PC-9 (cell line): ENCODE results near the gene GFM1. TPM values are rescaled to one million over a fixed set of nuclear protein-coding genes. Genes with fewer than 3 reads are reported as not detected.

ENCODE experiments used
- BruUV-seq: library from RNA; stranded (reverse); fragments of 400-500 nt; replicated peaks from 2 replicates; lab custom pipeline; 2021; lab: Mats Ljungman, UMichigan
- CTCF ChIA-PET: fragments of 300-600 bp; sonication (Branson Sonifier 250); formaldehyde crosslinking; loops from one replicate; lab custom pipeline; 2022; ENCODE audit warnings: antibody characterized with exemption; lab: Charles Lee
- POLR2A ChIA-PET: fragments of 300-600 bp; sonication (Branson Sonifier 250); formaldehyde crosslinking; loops from one replicate; lab custom pipeline; 2022; ENCODE audit warnings: antibody characterized with exemption; ENCODE audit not compliant: unreplicated experiment; lab: Charles Lee
- DNase-seq, 2 experiments: peaks; one replicate each; pipeline versions ENCODE4 v3.0.0 to v3.0.0-alpha.2; 2015 to 2022; ENCODE audit warnings: mixed read lengths in 1 of 2
- H2AFZ ChIP-seq: fragments of 200-600 bp; sonication (generic); 2 replicates; pipeline ENCODE4 v1.8.1; 2017; ENCODE audit warnings: antibody characterized with exemption
- H3F3A ChIP-seq: fragments of 200-600 bp; sonication (generic); 2 replicates; pipeline ENCODE4 v1.8.1; 2017; ENCODE audit warnings: antibody characterized with exemption, mild to moderate bottlenecking, low read depth; ENCODE audit not compliant: insufficient read depth
- H3K27ac ChIP-seq: fragments of 200-600 bp; sonication (generic); 2 replicates; pipeline ENCODE4 v1.6.1; 2016; ENCODE audit warnings: mixed run types
- H3K27me3 ChIP-seq: fragments of 200-600 bp; sonication (generic); 2 replicates; pipeline ENCODE4 v1.6.1; 2016; ENCODE audit warnings: low read depth, mixed run types; ENCODE audit not compliant: insufficient read depth
- H3K36me3 ChIP-seq: fragments of 200-600 bp; sonication (generic); 2 replicates; pipeline ENCODE4 v1.6.1; 2016; ENCODE audit warnings: low read depth, mixed run types
- H3K4me1 ChIP-seq: fragments of 200-600 bp; sonication (generic); replicated peaks from 2 replicates; pipeline ENCODE4 v1.6.1; 2016; ENCODE audit warnings: mixed run types; ENCODE audit not compliant: insufficient read depth
- H3K4me2 ChIP-seq: fragments of 200-600 bp; sonication (generic); 2 replicates; pipeline ENCODE4 v1.6.1; 2017; ENCODE audit warnings: mixed run types
- H3K4me3 ChIP-seq: fragments of 200-600 bp; sonication (generic); 2 replicates; pipeline ENCODE4 v1.6.1; 2016; ENCODE audit warnings: mixed run types
- H3K79me2 ChIP-seq: fragments of 200-600 bp; sonication (generic); 2 replicates; pipeline ENCODE4 v1.6.1; 2017; ENCODE audit warnings: low read depth, mixed run types
- H3K9me2 ChIP-seq: fragments of 200-600 bp; sonication (generic); 2 replicates; pipeline ENCODE4 v1.8.1; 2017; ENCODE audit warnings: mild to moderate bottlenecking; ENCODE audit not compliant: insufficient read depth
- H3K9me3 ChIP-seq: fragments of 200-600 bp; sonication (generic); 2 replicates; pipeline ENCODE4 v1.8.1; 2016; ENCODE audit warnings: low read depth; ENCODE audit not compliant: insufficient read depth
- H4K20me1 ChIP-seq: fragments of 200-600 bp; sonication (generic); 2 replicates; pipeline ENCODE4 v1.8.1; 2017; ENCODE audit not compliant: insufficient read depth
- EZH2 ChIP-seq: fragments of 200-600 bp; sonication (generic); IDR thresholded peaks from 2 replicates; pipeline ENCODE4 v1.8.0; 2017; ENCODE audit warnings: antibody characterized with exemption, low read depth
- intact Hi-C: fragments of 100-400 bp; cut with micrococcal nuclease; formaldehyde crosslinking; loops from one replicate; pipeline ENCODE4 v1.10.0; 2022; ENCODE audit not compliant: unreplicated experiment
- total RNA-seq: library from RNA; stranded (reverse); gene quantifications from 2 replicates; pipeline ENCODE4 v1.2.3, GENCODE V29; 2021
- TF ChIP-seq, protein P1 (sequence below): fragments of 200-600 bp; sonication (generic); conservative IDR thresholded peaks from 2 replicates; pipeline ENCODE4 v1.6.1; 2017; ENCODE audit warnings: mixed run types, antibody characterized with exemption, mild to moderate bottlenecking, moderate library complexity

GFM1 gene
- total RNA-seq, 1 experiment from 2014 or later, result 43.0 TPM

DNA sequence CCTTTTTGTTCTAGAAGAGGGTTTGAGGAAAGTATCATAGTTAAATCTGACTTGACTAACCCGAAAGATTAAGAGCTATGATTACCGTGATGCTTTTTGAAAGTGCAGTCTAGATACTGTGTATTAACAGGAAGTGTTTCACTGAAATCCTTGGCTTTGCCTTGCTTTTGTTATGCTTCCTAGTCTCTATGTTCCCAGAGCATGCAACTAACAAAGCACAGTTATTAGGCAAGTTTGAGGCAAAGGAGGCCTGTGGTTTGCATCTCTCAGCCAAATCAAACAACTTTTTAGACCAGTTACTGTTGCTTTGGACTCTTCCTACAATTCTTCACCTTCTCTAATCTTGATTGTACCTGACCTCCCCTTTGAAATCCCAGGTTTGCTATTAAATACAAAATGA lies 24.2 kb downstream of the GFM1 start:
- ChIA-PET POLR2A (interaction anchor here (0.6 kb wide), 1 partner anchor 158 kb away, joined by 7 read pairs; no protein-coding TSS in a partner anchor), CTCF (no interaction called here)
- H3K4me1 ChIP-seq, result no peaks in the 10 kb centered on the region
- no peaks in the 10 kb centered on the region for H3K9me3 ChIP-seq
- H3K79me2 ChIP-seq, result no peaks in the 10 kb centered on the region
- no peak overlapping the region for H3K27ac ChIP-seq
- no peak overlapping the region for H3K4me3 ChIP-seq
- intact Hi-C loops, result no loop called here
- 0 out of 2 replicates have a peak, but pooled peaks cover 10% of the 10 kb centered on the region for H4K20me1 ChIP-seq
- TF ChIP-seq EZH2, result no peak
- H3F3A ChIP-seq, result 0 out of 2 replicates have a peak, but pooled peaks cover 6% of the 10 kb centered on the region
- H2AFZ ChIP-seq, result no peak overlapping the region
- BruUV-seq, result no TSS peak
- H3K9me2 ChIP-seq, result no peaks in the 10 kb centered on the region
- no peak for DNase-seq
- peaks cover 53% of the 10 kb centered on the region for H3K36me3 ChIP-seq
- H3K4me2 ChIP-seq, result no peak overlapping the region
- no peaks in the 10 kb centered on the region for H3K27me3 ChIP-seq

GRCh38 chr3:158671821-158672214 lies 27.5 kb downstream of the GFM1 start:
- H2AFZ ChIP-seq, result no peak overlapping the region
- H4K20me1 ChIP-seq, result 0 out of 2 replicates have a peak, but pooled peaks cover 5% of the 10 kb centered on the region
- no peaks in the 10 kb centered on the region for H3K9me2 ChIP-seq
- H3K4me3 ChIP-seq, result no peak overlapping the region
- H3K4me2 ChIP-seq, result no peak overlapping the region
- intact Hi-C loops, result no loop called here
- DNase-seq, result no peak
- peaks cover 30% of the 10 kb centered on the region; the same call in 1 of the 2 replicates for H3K36me3 ChIP-seq
- no peak overlapping the region for H3K27ac ChIP-seq
- ChIA-PET POLR2A (no interaction called here), CTCF (no interaction called here)
- H3K27me3 ChIP-seq, result no peaks in the 10 kb centered on the region
- H3K79me2 ChIP-seq, result no peaks in the 10 kb centered on the region
- no TSS peak for BruUV-seq
- no peaks in the 10 kb centered on the region for H3K4me1 ChIP-seq
- TF ChIP-seq, protein P1, sequence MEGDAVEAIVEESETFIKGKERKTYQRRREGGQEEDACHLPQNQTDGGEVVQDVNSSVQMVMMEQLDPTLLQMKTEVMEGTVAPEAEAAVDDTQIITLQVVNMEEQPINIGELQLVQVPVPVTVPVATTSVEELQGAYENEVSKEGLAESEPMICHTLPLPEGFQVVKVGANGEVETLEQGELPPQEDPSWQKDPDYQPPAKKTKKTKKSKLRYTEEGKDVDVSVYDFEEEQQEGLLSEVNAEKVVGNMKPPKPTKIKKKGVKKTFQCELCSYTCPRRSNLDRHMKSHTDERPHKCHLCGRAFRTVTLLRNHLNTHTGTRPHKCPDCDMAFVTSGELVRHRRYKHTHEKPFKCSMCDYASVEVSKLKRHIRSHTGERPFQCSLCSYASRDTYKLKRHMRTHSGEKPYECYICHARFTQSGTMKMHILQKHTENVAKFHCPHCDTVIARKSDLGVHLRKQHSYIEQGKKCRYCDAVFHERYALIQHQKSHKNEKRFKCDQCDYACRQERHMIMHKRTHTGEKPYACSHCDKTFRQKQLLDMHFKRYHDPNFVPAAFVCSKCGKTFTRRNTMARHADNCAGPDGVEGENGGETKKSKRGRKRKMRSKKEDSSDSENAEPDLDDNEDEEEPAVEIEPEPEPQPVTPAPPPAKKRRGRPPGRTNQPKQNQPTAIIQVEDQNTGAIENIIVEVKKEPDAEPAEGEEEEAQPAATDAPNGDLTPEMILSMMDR, result no peak
- TF ChIP-seq EZH2, result no peak
- H3F3A ChIP-seq, result 0 out of 2 replicates have a peak, but pooled peaks cover 6% of the 10 kb centered on the region
- no peaks in the 10 kb centered on the region for H3K9me3 ChIP-seq

DNA sequence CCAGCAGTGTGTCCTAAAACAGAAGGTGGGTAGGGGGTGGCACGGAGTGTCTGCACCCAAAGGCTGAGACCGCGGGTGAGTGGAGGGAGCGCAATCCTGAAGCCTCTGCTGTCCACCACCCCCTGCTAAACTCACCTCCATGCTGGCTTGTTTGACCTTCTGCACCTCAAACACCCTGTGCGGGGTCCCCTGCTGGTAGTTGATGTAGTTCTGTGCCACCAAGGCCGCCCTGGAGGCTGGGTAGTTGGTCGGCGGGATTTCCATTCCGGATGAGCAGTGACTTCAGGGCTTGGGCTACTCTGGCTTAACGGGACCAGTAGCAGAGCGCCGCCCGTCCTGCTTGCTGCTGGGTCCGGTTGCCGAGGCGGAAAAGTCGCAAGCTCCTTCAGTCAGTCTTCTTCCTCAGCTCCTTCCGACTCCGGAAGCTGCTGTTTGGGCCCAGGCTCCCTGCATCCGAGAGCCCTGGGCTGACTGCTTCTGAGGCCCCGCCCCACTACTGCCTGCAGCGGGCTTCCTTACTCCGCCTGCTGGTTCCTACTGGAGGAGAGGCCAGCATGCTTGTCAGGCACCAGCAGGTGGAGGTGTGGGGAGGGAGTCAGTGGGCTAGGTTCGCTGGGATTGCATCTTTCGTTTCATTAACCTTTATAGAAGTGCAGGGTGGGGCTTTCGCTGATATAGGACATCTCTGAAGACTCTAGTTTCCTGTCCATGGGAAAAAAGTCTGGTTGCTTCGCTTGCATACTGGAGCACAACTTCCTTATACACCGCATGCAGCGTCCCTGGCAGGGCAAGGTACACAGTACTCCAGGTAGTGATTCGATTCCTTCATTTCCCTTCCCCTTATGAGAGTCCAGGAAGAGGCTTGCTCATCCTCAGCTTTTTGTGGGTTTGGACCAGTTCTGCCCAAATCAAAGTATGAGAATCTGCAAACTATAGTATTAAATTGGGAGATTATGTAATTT lies 28.2 kb downstream of the GFM1 start, which contains the start of gene LXN:
Gene LXN, minus strand, starts transcription at position 434 of the 962 bp plus-strand sequence. Its CDS starts 170 bp downstream, at position 264.
- no peak within 1 kb of the TSS for H3K27ac ChIP-seq
- no peak within 1 kb of the TSS for H3K4me2 ChIP-seq
- 0 out of 2 replicates have a peak, but pooled peaks cover 5% of the 10 kb centered on the region for H4K20me1 ChIP-seq
- intact Hi-C loops, result no loop called here
- ChIA-PET CTCF (no interaction called here), POLR2A (no interaction called here)
- H3K36me3 ChIP-seq, result peaks cover 23% of the 10 kb centered on the region; the same call in 1 of the 2 replicates
- H2AFZ ChIP-seq, result no peak within 1 kb of the TSS
- DNase-seq, result no peak
- TF ChIP-seq, protein P1, result no peak
- TF ChIP-seq EZH2, result no peak
- H3K4me1 ChIP-seq, result no peaks in the 10 kb centered on the region
- no peaks in the 10 kb centered on the region for H3K9me2 ChIP-seq
- H3F3A ChIP-seq, result 0 out of 2 replicates have a peak, but pooled peaks cover 6% of the 10 kb centered on the region
- no TSS peak for BruUV-seq
- no peaks in the 10 kb centered on the region for H3K79me2 ChIP-seq
- H3K9me3 ChIP-seq, result no peaks in the 10 kb centered on the region
- no peaks in the 10 kb centered on the region for H3K27me3 ChIP-seq
- no peak within 1 kb of the TSS for H3K4me3 ChIP-seq
